K562 (cell line): ENCODE data around the gene ZC3H11A. TPM values are rescaled to one million over a fixed set of nuclear protein-coding genes. Genes with fewer than 3 reads are reported as not detected.
"Not testable (repeated sequence)": the region's sequence is repeated elsewhere in the genome, so short reads cannot be mapped to it uniquely, and the experiment has no call there.

Experiments
- ATAC-seq: fragments of 200-7000 bp; cut with Tn5 transposase; 3 replicates; pipeline ENCODE4 v1.9.1; 2020; ENCODE audit warnings: moderate library complexity
- BruUV-seq: library from RNA; stranded (reverse); fragments of 400-500 nt; replicated peaks from 2 replicates; lab custom pipeline; 2021; lab: Mats Ljungman, UMichigan
- CTCF ChIA-PET: fragments of 300-600 bp; formaldehyde crosslinking; extraction: SDS; loops from one replicate; lab custom pipeline; 2021; ENCODE audit warnings: low intra/inter-chr PET ratio; lab: Yijun Ruan, JAX
- POLR2A ChIA-PET: fragments of 300-600, 350-650 bp; sonication (Branson Sonifier 250); formaldehyde crosslinking; extraction: SDS; loops from one replicate; lab custom pipeline; 2021; ENCODE audit warnings: antibody characterized with exemption, inconsistent platforms; lab: Yijun Ruan, JAX
- DNase-seq, 4 experiments: peaks; one replicate each; pipeline versions ENCODE4 v3.0.0 to v3.0.0-alpha.2; 2011 to 2018; ENCODE audit warnings: low spot score in 3 of 4, mixed read lengths in 3 of 4; ENCODE audit errors: extremely low read depth in 1 of 4
- FAIRE-seq: peaks from 2 replicates; lab custom pipeline; 2011; peaks lifted over from hg19 to GRCh38; lab: Jason Lieb, UNC
- H2AFZ ChIP-seq: 2 replicates; pipeline ENCODE4 v1.6.0; 2011; ENCODE audit warnings: low read depth, low read length, control low read depth, inconsistent platforms
- H3K27ac ChIP-seq: fragments of 200-600 bp; 3 replicates; pipeline ENCODE4 v1.8.0; 2011; ENCODE audit warnings: low read depth, mild to moderate bottlenecking, control low read depth, inconsistent platforms, low read length, moderate library complexity, mixed read lengths; ENCODE audit errors: extremely low read depth
- H3K27me3 ChIP-seq, 2 experiments: fragments of 300-600 bp in 1 of 2; 2 replicates in 1 of 2; 3 replicates in 1 of 2; pipeline versions ENCODE4 v1.6.0 to v1.8.0; 2011; ENCODE audit warnings: inconsistent platforms in 2 of 2, low read length in 2 of 2, mild to moderate bottlenecking in 1 of 2, mixed read lengths in 1 of 2, moderate library complexity in 1 of 2; ENCODE audit not compliant: control insufficient read depth in 2 of 2, insufficient read depth in 2 of 2
- H3K36me3 ChIP-seq: fragments of 300-600 bp; 3 replicates; pipeline ENCODE4 v1.8.0; 2011; ENCODE audit warnings: mild to moderate bottlenecking, low read length, inconsistent platforms; ENCODE audit not compliant: control insufficient read depth, insufficient read depth
- H3K4me1 ChIP-seq, 2 experiments: fragments of 200-600 bp in 1 of 2; replicated peaks in 1 of 2; 2 replicates in 1 of 2; 3 replicates in 1 of 2; pipeline versions ENCODE4 v1.5.1 to v1.8.0; 2011; ENCODE audit warnings: inconsistent platforms in 2 of 2, low read length in 2 of 2, mild to moderate bottlenecking in 1 of 2, mixed read lengths in 1 of 2, moderate library complexity in 1 of 2; ENCODE audit not compliant: control insufficient read depth in 2 of 2, insufficient read depth in 2 of 2
- H3K4me2 ChIP-seq: 2 replicates; pipeline ENCODE4 v1.6.1; 2011; ENCODE audit warnings: low read length, control low read depth, inconsistent platforms, mixed read lengths; ENCODE audit not compliant: insufficient read depth
- H3K4me3 ChIP-seq: fragments of 200-600 bp; sonication (generic), shearing (Covaris generic); 2 replicates; pipeline ENCODE4 v1.5.1; 2016; ENCODE audit warnings: control low read depth, inconsistent platforms
- H3K79me2 ChIP-seq: fragments of 200-600 bp; 3 replicates; pipeline ENCODE4 v1.8.0; 2011; ENCODE audit warnings: low read length, inconsistent platforms; ENCODE audit not compliant: control insufficient read depth, insufficient read depth
- H3K9ac ChIP-seq, 2 experiments: 2 replicates each; pipeline versions ENCODE4 v1.6.0 to v1.6.1; 2011; ENCODE audit warnings: low read depth in 2 of 2, low read length in 2 of 2, control low read depth in 1 of 2, inconsistent platforms in 1 of 2, mild to moderate bottlenecking in 1 of 2, mixed read lengths in 1 of 2; ENCODE audit not compliant: insufficient read depth in 1 of 2
- H3K9me1 ChIP-seq: one replicate; pipeline ENCODE4 v1.6.0; 2011; ENCODE audit warnings: inconsistent platforms, mild to moderate bottlenecking, low read length, moderate library complexity; ENCODE audit not compliant: control insufficient read depth, insufficient read depth
- H3K9me3 ChIP-seq: replicated peaks from 2 replicates; pipeline ENCODE4 v1.5.1; 2011; ENCODE audit warnings: low read depth, low read length, inconsistent platforms; ENCODE audit not compliant: control insufficient read depth, insufficient read depth
- H4K20me1 ChIP-seq: replicated peaks from 2 replicates; pipeline ENCODE4 v1.6.1; 2011; ENCODE audit warnings: low read length, inconsistent platforms, mixed read lengths; ENCODE audit not compliant: control insufficient read depth, insufficient read depth
- ATF6 ChIP-seq: sonication (generic); formaldehyde crosslinking; IDR thresholded peaks from 2 replicates; pipeline ENCODE4 v1.4.0; 2020; ENCODE audit warnings: mild to moderate bottlenecking, missing genetic modification reagents
- BCOR ChIP-seq: fragments of 450-650 bp; IDR thresholded peaks from 2 replicates; pipeline ENCODE4 v1.6.1; 2016
- CXXC5 ChIP-seq: fragments of 250-450 bp; sonication (Bioruptor Pico); IDR thresholded peaks from 2 replicates; pipeline ENCODE4 v1.8.0; 2022; ENCODE audit warnings: inconsistent platforms, mild to moderate bottlenecking, moderate library complexity
- EHMT2 ChIP-seq: fragments of 450-650 bp; IDR thresholded peaks from 2 replicates; pipeline ENCODE4 v1.6.1; 2018; ENCODE audit warnings: antibody characterized with exemption
- KLF1 ChIP-seq: fragments of 450-650 bp; IDR thresholded peaks from 2 replicates; pipeline ENCODE4 v1.6.1; 2016; ENCODE audit warnings: missing genetic modification characterization, missing compliant biosample characterization
- MBD2 ChIP-seq: sonication (generic); IDR thresholded peaks from 2 replicates; pipeline ENCODE4 v1.6.1; 2016; ENCODE audit warnings: low read depth, borderline replicate concordance
- MIER1 ChIP-seq: fragments of 450-650 bp; IDR thresholded peaks from 2 replicates; pipeline ENCODE4 v1.6.1; 2016; ENCODE audit warnings: antibody characterized with exemption, mild to moderate bottlenecking, low read depth
- NR1H2 ChIP-seq: sonication (generic); formaldehyde crosslinking; IDR thresholded peaks from 2 replicates; pipeline ENCODE4 v1.4.0; 2020; ENCODE audit warnings: mild to moderate bottlenecking, missing genetic modification reagents
- TAL1 ChIP-seq: fragments of 450-650 bp; IDR thresholded peaks from 2 replicates; pipeline ENCODE4 v1.6.1; 2016; ENCODE audit warnings: mild to moderate bottlenecking
- WGBS: fragments of 100-300 bp; shearing (Covaris generic); methylation state at CpG from one replicate; pipeline ENCODE4 v1.1.6; 2016; ENCODE audit warnings: low coverage, mixed read lengths; ENCODE audit not compliant: insufficient coverage; ENCODE audit errors: missing lambda C conversion rate; 5-methylcytosine and 5-hydroxymethylcytosine counted together
- in situ Hi-C: fragments of 300-500 bp; cut with MboI; formaldehyde crosslinking; loops from 4 replicates; pipeline ENCODE4 v1.15.0; 2018; ENCODE audit warnings: inconsistent platforms, mixed read lengths
- intact Hi-C: fragments of 100-400 bp; cut with micrococcal nuclease; formaldehyde crosslinking; loops from 2 replicates; pipeline ENCODE4 v1.14.2; 2022
- polyA plus RNA-seq, 8 experiments: library from polyadenylated mRNA; depleted of rRNA in 4 of 8; stranded (reverse) in 5 of 8; unstranded in 3 of 8; fragments of >200 nt; fragmentation: Nextera tagmentation in 2 of 8; fragmentation: Illumina TruSeq in 1 of 8; extraction: Ambion mirVana in 2 of 8; extraction: Trizol in 1 of 8; gene quantifications; 2 replicates each; pipeline versions ENCODE4 v1.2.1 to v1.2.3, GENCODE V29; 2011 to 2014; ENCODE audit warnings: inconsistent platforms in 1 of 8, missing spikeins in 1 of 8
- total RNA-seq, 7 experiments: library from RNA; depleted of rRNA in 6 of 7; stranded (reverse); fragments of >200 nt in 6 of 7; fragmentation: Illumina TruSeq in 2 of 7; extraction: Trizol in 2 of 7; gene quantifications; 2 replicates each; pipeline versions ENCODE4 v1.2.1 to v1.2.3, GENCODE V29; 2011 to 2021; ENCODE audit warnings: low replicate concordance in 1 of 7

Gene ZC3H11A
- total and polyA plus RNA-seq, 9 of the 15 experiments (the other 6 are each of a cell fraction or from before 2014, with no cell fraction given): 34.2 to 137 (median 102) TPM

GRCh38 chr1:203792486-203792885 is 2.9 kb upstream of the ZC3H11A start (continued):
- TF ChIP-seq ATF6 (CRISPR knock-in tag) (no peak), NR1H2 (CRISPR knock-in tag) (no peak), KLF1 (tag) (no peak), BCOR (no peak), MBD2 (no peak), CXXC5 (CRISPR knock-in tag) (no peak), EHMT2 (no peak), TAL1 (no peak), MIER1 (no peak)

GRCh38 chr1:203793561-203793960 is 1.9 kb upstream of the ZC3H11A start:
- 90% methylated on average over 7 of the region's 7 CpGs for WGBS
- POLR2A ChIA-PET: interaction anchor here (1.0 to 1.5 kb wide), 2 partner anchors 12 to 14 kb away, joined by 3 read pairs; no protein-coding TSS in a partner anchor
- CTCF ChIA-PET: not testable (repeated sequence)

More at GRCh38 chr1:203793561-203793960, 1.9 kb upstream of the ZC3H11A start:
- H3K9ac ChIP-seq, in situ Hi-C loops, intact Hi-C loops, H3K27ac ChIP-seq, H3K9me3 ChIP-seq, H3K9me1 ChIP-seq, H4K20me1 ChIP-seq, DNase-seq, H3K4me3 ChIP-seq, FAIRE-seq, H2AFZ ChIP-seq, H3K27me3 ChIP-seq, ATAC-seq, H3K4me2 ChIP-seq, BruUV-seq: not testable (repeated sequence)
- H3K36me3 ChIP-seq: peaks cover 26% of the 10 kb centered on the region
- peaks cover 2 to 24% of the 10 kb centered on the region in 2 experiments; a peak in 4 of 5 replicates for H3K4me1 ChIP-seq
- peaks cover 27% of the 10 kb centered on the region for H3K79me2 ChIP-seq
